Breast epithelium (tissue), 3 donors: Measurements from ENCODE around the gene ZNF407.

Experiments
- CTCF ChIP-seq, 3 donors: fragments of 450-650 bp; IDR thresholded peaks; one replicate each; pipeline ENCODE4 v1.5.1; 2016 to 2017; ENCODE audit warnings: antibody characterized with exemption in 3 of 3, mild to moderate bottlenecking in 3 of 3, moderate library complexity in 3 of 3
- POLR2AphosphoS5 ChIP-seq, 3 donors: sonication (generic); formaldehyde crosslinking; IDR thresholded peaks; one replicate each; pipeline ENCODE4 v1.6.1; 2017; ENCODE audit warnings: antibody characterized with exemption in 3 of 3

DNA sequence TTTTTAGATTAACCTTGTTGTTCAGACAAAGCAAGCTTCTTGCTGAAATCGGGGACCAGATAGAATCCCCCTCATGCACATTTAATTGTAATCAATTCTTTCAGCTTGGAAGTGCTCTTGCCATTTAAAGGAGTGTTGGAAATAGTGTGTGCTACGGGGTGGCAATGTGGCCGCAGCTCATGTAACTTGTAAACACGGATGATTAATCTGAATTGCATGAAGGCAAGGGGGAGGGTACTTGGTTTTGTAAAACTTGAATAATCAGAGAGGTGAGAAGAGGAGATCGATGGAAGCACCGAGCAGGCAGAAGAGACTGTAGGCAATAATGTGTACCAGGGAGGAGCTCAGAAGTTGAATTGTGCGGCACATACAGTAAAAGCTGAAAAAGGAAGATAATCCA lies 337.8 kb downstream of the ZNF407 start:
- no peak for TF ChIP-seq POLR2AphosphoS5 (IDR thresholded peaks at IDR 0.05)
- TF ChIP-seq CTCF (IDR thresholded peaks at IDR 0.05): no peak
